ENCODE results near the gene PPP2R2C. TPM values are rescaled to one million over a fixed set of nuclear protein-coding genes. Genes with fewer than 3 reads are reported as not detected.

The PPP2R2C gene
- total RNA-seq, 1 experiment from 2014 or later: 26.7 TPM

DNA sequence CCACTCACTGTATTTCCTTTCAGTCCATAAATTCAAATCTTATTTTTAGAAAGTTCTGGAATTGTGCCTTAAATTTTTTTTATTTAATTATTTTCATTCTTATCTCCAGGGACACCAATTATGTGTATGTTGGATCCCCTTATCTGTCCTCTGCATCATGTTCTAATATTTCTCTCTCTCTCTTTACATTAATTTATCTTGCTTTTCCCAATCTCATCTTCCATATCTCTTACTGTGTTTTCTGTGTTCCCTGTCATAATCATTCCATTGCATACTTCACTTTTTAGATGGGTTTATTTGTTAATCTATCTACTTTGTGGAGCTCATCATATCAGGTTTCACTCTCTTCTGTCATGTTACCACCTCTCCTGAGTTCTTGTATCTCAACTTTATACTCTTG is 37.4 kb downstream of the PPP2R2C start:
- Histone ChIP-seq H3K27ac (ENCODE audit: low read length) (no peak overlapping the region), H3K27me3 (ENCODE audit: control insufficient read depth, insufficient read depth, low read length) (no peaks in the 10 kb centered on the region), H3K4me1 (ENCODE audit: control insufficient read depth, insufficient read depth, low read length) (no peaks in the 10 kb centered on the region), H3K36me3 (ENCODE audit: control insufficient read depth, insufficient read depth, low read length) (no peaks in the 10 kb centered on the region), H3K4me3 (ENCODE audit: low read depth in 2 of 2, low read length in 2 of 2) (no peak overlapping the region), H3K9me3 (ENCODE audit: control insufficient read depth, insufficient read depth, low read depth, low read length) (peaks cover 6% of the 10 kb centered on the region; the same call in 1 of the 2 replicates)
- intact Hi-C loops (cut with micrococcal nuclease; ENCODE audit: unreplicated experiment) (no loop called here), in situ Hi-C loops (cut with HindIII; ENCODE audit: low pct_unique_long_range_greater_than_20kb, low sequenced_read_pairs) (no loop called here)
- TSS peak; percentile 40 for BruUV-seq (replicated peaks)
- CTCF ChIA-PET: no interaction called here
- DNase-seq (ENCODE audit: low read depth, low spot score) (no peak), ATAC-seq (no peak)
- TF ChIP-seq, protein P1, sequence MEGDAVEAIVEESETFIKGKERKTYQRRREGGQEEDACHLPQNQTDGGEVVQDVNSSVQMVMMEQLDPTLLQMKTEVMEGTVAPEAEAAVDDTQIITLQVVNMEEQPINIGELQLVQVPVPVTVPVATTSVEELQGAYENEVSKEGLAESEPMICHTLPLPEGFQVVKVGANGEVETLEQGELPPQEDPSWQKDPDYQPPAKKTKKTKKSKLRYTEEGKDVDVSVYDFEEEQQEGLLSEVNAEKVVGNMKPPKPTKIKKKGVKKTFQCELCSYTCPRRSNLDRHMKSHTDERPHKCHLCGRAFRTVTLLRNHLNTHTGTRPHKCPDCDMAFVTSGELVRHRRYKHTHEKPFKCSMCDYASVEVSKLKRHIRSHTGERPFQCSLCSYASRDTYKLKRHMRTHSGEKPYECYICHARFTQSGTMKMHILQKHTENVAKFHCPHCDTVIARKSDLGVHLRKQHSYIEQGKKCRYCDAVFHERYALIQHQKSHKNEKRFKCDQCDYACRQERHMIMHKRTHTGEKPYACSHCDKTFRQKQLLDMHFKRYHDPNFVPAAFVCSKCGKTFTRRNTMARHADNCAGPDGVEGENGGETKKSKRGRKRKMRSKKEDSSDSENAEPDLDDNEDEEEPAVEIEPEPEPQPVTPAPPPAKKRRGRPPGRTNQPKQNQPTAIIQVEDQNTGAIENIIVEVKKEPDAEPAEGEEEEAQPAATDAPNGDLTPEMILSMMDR (IDR thresholded peaks at IDR 0.05): no peak
- TF ChIP-seq SIN3A (IDR thresholded peaks at IDR 0.05; ENCODE audit: borderline replicate concordance, insufficient read depth, low read depth, low read length): no peak
- POLR2A ChIA-PET: no interaction called here

DNA sequence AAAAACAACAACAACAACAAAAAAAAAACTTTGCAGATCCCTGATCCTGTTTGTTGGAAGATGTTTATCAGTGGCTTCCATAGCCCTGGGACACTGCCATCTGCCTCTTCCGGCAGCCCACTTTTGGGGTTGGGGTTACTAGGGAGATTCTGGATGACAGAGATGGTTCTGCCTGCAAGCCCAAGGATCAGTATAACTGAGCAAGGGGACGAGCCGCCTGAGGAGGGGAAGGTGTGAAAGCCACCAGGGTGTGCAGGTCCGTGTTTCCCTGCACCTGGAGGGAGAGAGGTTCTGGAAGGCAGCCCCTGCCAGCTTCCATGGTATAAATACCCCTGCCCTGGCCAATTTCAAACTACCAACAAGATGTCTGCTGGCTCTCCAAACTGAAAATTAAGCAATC is 41.5 kb downstream of the PPP2R2C start:
- H3K27ac ChIP-seq (ENCODE audit: low read length): no peak overlapping the region
- H3K9me3 ChIP-seq (ENCODE audit: control insufficient read depth, insufficient read depth, low read depth, low read length): peaks cover 6% of the 10 kb centered on the region; the same call in 1 of the 2 replicates
- no peaks in the 10 kb centered on the region for H3K4me1 ChIP-seq (ENCODE audit: control insufficient read depth, insufficient read depth, low read length)
- no peaks in the 10 kb centered on the region for H3K27me3 ChIP-seq (ENCODE audit: control insufficient read depth, insufficient read depth, low read length)
- DNase-seq (ENCODE audit: low read depth, low spot score): no peak
- in situ Hi-C loops (cut with HindIII; ENCODE audit: low pct_unique_long_range_greater_than_20kb, low sequenced_read_pairs) (no loop called here), intact Hi-C loops (cut with micrococcal nuclease; ENCODE audit: unreplicated experiment) (no loop called here)
- no peaks in the 10 kb centered on the region for H3K36me3 ChIP-seq (ENCODE audit: control insufficient read depth, insufficient read depth, low read length)
- TF ChIP-seq POLR2AphosphoS5 (IDR thresholded peaks at IDR 0.05; ENCODE audit: low read depth, low read length): no peak
- TF ChIP-seq, protein P1 (IDR thresholded peaks at IDR 0.05): no peak
- TF ChIP-seq, protein P2, sequence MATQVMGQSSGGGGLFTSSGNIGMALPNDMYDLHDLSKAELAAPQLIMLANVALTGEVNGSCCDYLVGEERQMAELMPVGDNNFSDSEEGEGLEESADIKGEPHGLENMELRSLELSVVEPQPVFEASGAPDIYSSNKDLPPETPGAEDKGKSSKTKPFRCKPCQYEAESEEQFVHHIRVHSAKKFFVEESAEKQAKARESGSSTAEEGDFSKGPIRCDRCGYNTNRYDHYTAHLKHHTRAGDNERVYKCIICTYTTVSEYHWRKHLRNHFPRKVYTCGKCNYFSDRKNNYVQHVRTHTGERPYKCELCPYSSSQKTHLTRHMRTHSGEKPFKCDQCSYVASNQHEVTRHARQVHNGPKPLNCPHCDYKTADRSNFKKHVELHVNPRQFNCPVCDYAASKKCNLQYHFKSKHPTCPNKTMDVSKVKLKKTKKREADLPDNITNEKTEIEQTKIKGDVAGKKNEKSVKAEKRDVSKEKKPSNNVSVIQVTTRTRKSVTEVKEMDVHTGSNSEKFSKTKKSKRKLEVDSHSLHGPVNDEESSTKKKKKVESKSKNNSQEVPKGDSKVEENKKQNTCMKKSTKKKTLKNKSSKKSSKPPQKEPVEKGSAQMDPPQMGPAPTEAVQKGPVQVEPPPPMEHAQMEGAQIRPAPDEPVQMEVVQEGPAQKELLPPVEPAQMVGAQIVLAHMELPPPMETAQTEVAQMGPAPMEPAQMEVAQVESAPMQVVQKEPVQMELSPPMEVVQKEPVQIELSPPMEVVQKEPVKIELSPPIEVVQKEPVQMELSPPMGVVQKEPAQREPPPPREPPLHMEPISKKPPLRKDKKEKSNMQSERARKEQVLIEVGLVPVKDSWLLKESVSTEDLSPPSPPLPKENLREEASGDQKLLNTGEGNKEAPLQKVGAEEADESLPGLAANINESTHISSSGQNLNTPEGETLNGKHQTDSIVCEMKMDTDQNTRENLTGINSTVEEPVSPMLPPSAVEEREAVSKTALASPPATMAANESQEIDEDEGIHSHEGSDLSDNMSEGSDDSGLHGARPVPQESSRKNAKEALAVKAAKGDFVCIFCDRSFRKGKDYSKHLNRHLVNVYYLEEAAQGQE (IDR thresholded peaks at IDR 0.05; ENCODE audit: insufficient read depth in 1 of 2, low read depth in 2 of 2, low read length in 1 of 2): no peak
- ChIA-PET POLR2A (no interaction called here), CTCF (no interaction called here)
- no TSS peak for BruUV-seq (replicated peaks)
- no peak for ATAC-seq
- no peak overlapping the region for H3K4me3 ChIP-seq (ENCODE audit: low read depth in 2 of 2, low read length in 2 of 2)
